HepG2 (cell line): Measurements from ENCODE around the gene SYT13. TPM values are rescaled to one million over a fixed set of nuclear protein-coding genes. Genes with fewer than 3 reads are reported as not detected.

ENCODE experiments used
- ATAC-seq: fragments of 200-7000 bp; cut with Tn5 transposase; 3 replicates; pipeline ENCODE4 v1.9.1; 2020; ENCODE audit warnings: mild to moderate bottlenecking, moderate library complexity
- BruUV-seq: library from RNA; stranded (reverse); fragments of 400-500 nt; replicated peaks from 2 replicates; lab custom pipeline; 2021; lab: Mats Ljungman, UMichigan
- CTCF ChIA-PET: fragments of 300-600 bp; formaldehyde crosslinking; extraction: SDS; loops from one replicate; lab custom pipeline; 2021; ENCODE audit warnings: low total read pairs, inconsistent platforms, low intra/inter-chr PET ratio; lab: Yijun Ruan, JAX
- POLR2A ChIA-PET: fragments of 350-600 bp; sonication (Branson Sonifier 250); formaldehyde crosslinking; loops from one replicate; lab custom pipeline; 2020; ENCODE audit warnings: antibody characterized with exemption, inconsistent platforms; lab: Yijun Ruan, JAX
- DNase-seq: peaks from one replicate; pipeline ENCODE4 v3.0.0-alpha.2; 2015; ENCODE audit warnings: low spot score
- FAIRE-seq: peaks from 3 replicates; lab custom pipeline; 2011; peaks lifted over from hg19 to GRCh38; lab: Jason Lieb, UNC
- H2AFZ ChIP-seq: one replicate; pipeline ENCODE4 v1.6.1; 2011; ENCODE audit warnings: low read length, inconsistent platforms
- H3K27ac ChIP-seq: fragments of 300-600 bp; 3 replicates; pipeline ENCODE4 v1.8.0; 2011; ENCODE audit warnings: mixed run types, mild to moderate bottlenecking, mixed read lengths, low read length, inconsistent platforms; ENCODE audit not compliant: insufficient read depth; ENCODE audit errors: extremely low read length
- H3K27me3 ChIP-seq, 2 experiments: fragments of 200-600 bp in 1 of 2; 2 replicates in 1 of 2; 3 replicates in 1 of 2; pipeline versions ENCODE4 v1.6.0 to v1.8.0; 2011; ENCODE audit warnings: low read length in 2 of 2, mild to moderate bottlenecking in 2 of 2, moderate library complexity in 2 of 2, inconsistent platforms in 1 of 2; ENCODE audit not compliant: insufficient read depth in 2 of 2, control insufficient read depth in 1 of 2
- H3K36me3 ChIP-seq, 2 experiments: fragments of 200-600 bp in 1 of 2; replicated peaks in 1 of 2; 2 replicates in 1 of 2; 3 replicates in 1 of 2; pipeline versions ENCODE4 v1.5.1 to v1.8.0; 2011; ENCODE audit warnings: low read length in 2 of 2, inconsistent platforms in 1 of 2; ENCODE audit not compliant: insufficient read depth in 2 of 2, control insufficient read depth in 1 of 2
- H3K4me1 ChIP-seq: 2 replicates; pipeline ENCODE4 v1.5.1; 2012; ENCODE audit warnings: low read length, inconsistent platforms; ENCODE audit not compliant: insufficient read depth
- H3K4me2 ChIP-seq: 2 replicates; pipeline ENCODE4 v1.6.0; 2011; ENCODE audit warnings: low read depth, low read length, inconsistent platforms
- H3K4me3 ChIP-seq, 3 experiments: fragments of 200-600 bp in 1 of 3; sonication (generic), shearing (Covaris generic) in 1 of 3; replicated peaks in 1 of 3; 2 replicates each; pipeline ENCODE4 v1.5.1; 2011 to 2016; ENCODE audit warnings: low read length in 3 of 3, inconsistent platforms in 2 of 3, low read depth in 2 of 3, mild to moderate bottlenecking in 2 of 3, control low read depth in 1 of 3, mixed read lengths in 1 of 3; ENCODE audit not compliant: insufficient read depth in 1 of 3
- H3K79me2 ChIP-seq: one replicate; pipeline ENCODE4 v1.6.1; 2011; ENCODE audit warnings: low read length, inconsistent platforms; ENCODE audit not compliant: insufficient read depth
- H3K9ac ChIP-seq: 2 replicates; pipeline ENCODE4 v1.6.0; 2011; ENCODE audit warnings: mild to moderate bottlenecking, low read depth, low read length, inconsistent platforms; ENCODE audit not compliant: insufficient read depth
- H3K9me3 ChIP-seq: 2 replicates; pipeline ENCODE4 v1.5.1; 2012; ENCODE audit warnings: mild to moderate bottlenecking, low read length
- H4K20me1 ChIP-seq: 2 replicates; pipeline ENCODE4 v1.6.0; 2011; ENCODE audit warnings: inconsistent platforms, mild to moderate bottlenecking, low read length, moderate library complexity; ENCODE audit not compliant: insufficient read depth
- BRD4 ChIP-seq: sonication (generic); formaldehyde crosslinking; IDR thresholded peaks from 2 replicates; pipeline ENCODE4 v1.4.0; 2020; ENCODE audit warnings: missing genetic modification reagents
- HOXD1 ChIP-seq: sonication (generic); formaldehyde crosslinking; IDR thresholded peaks from 2 replicates; pipeline ENCODE4 v1.5.0; 2020; ENCODE audit warnings: missing genetic modification reagents
- KLF16 ChIP-seq, 2 experiments: sonication (generic) in 1 of 2; formaldehyde crosslinking in 1 of 2; IDR thresholded peaks; 2 replicates each; pipeline versions ENCODE4 v1.6.1 to v1.8.0; 2016 to 2023; ENCODE audit warnings: missing genetic modification reagents in 2 of 2, missing compliant biosample characterization in 1 of 2
- NONO ChIP-seq, 2 experiments: fragments of 450-650 bp in 1 of 2; sonication (generic) in 1 of 2; formaldehyde crosslinking in 1 of 2; IDR thresholded peaks in 1 of 2; conservative IDR thresholded peaks in 1 of 2; 2 replicates each; pipeline versions ENCODE4 v1.6.1 to v1.8.0; 2017 to 2022; ENCODE audit warnings: mild to moderate bottlenecking in 1 of 2, missing genetic modification reagents in 1 of 2, moderate library complexity in 1 of 2
- ZMYM2 ChIP-seq: sonication (generic); formaldehyde crosslinking; IDR thresholded peaks from 2 replicates; pipeline ENCODE4 v1.8.0; 2022; ENCODE audit warnings: mild to moderate bottlenecking, missing genetic modification reagents
- ZNF34 ChIP-seq: sonication (generic); formaldehyde crosslinking; IDR thresholded peaks from 2 replicates; pipeline ENCODE4 v1.4.0; 2020; ENCODE audit warnings: mild to moderate bottlenecking, missing genetic modification reagents, borderline replicate concordance
- WGBS: methylation state at CpG from one replicate; pipeline ENCODE4 v1.1.6; 2017; ENCODE audit warnings: low lambda C conversion rate; 5-methylcytosine and 5-hydroxymethylcytosine counted together
- in situ Hi-C: cut with HindIII; loops from 2 replicates; pipeline ENCODE4 v1.10.0; 2017; ENCODE audit warnings: low pct_unique_long_range_greater_than_20kb; ENCODE audit not compliant: extremely low pct_ligation_motif_present
- intact Hi-C: fragments of 100-400 bp; cut with micrococcal nuclease; formaldehyde crosslinking; loops from one replicate; pipeline ENCODE4 v1.10.0; 2022; ENCODE audit not compliant: unreplicated experiment
- polyA plus RNA-seq, 8 experiments: library from polyadenylated mRNA; depleted of rRNA in 3 of 8; stranded (reverse) in 7 of 8; unstranded in 1 of 8; fragments of >200 nt; fragmentation: Illumina TruSeq in 4 of 8; extraction: Trizol in 4 of 8; gene quantifications; 2 replicates each; pipeline versions ENCODE4 v1.2.1 to v1.2.3, GENCODE V29; 2011 to 2016; ENCODE audit warnings: low read depth in 4 of 8, missing spikeins in 1 of 8, mixed read lengths in 1 of 8; ENCODE audit not compliant: insufficient read depth in 1 of 8
- total RNA-seq, 5 experiments: library from RNA; depleted of rRNA; stranded (reverse); fragments of >200 nt; fragmentation: Illumina TruSeq; extraction: Trizol; gene quantifications; 2 replicates each; pipeline ENCODE4 v1.2.3, GENCODE V29; 2016; ENCODE audit warnings: low read depth in 1 of 5
- TF ChIP-seq, protein P1 (sequence below): sonication (generic); formaldehyde crosslinking; conservative IDR thresholded peaks from 2 replicates; pipeline ENCODE4 v1.8.1; 2023; ENCODE audit warnings: missing genetic modification reagents
- TF ChIP-seq, protein P2 (sequence below): sonication (generic); formaldehyde crosslinking; IDR thresholded peaks from 2 replicates; pipeline ENCODE4 v1.5.0; 2020; ENCODE audit warnings: missing genetic modification reagents

Gene SYT13
- total and polyA plus RNA-seq, 2 of the 13 experiments (the other 11 are each of a cell fraction or from before 2014, with no cell fraction given): 0.02 to 0.13 TPM

DNA sequence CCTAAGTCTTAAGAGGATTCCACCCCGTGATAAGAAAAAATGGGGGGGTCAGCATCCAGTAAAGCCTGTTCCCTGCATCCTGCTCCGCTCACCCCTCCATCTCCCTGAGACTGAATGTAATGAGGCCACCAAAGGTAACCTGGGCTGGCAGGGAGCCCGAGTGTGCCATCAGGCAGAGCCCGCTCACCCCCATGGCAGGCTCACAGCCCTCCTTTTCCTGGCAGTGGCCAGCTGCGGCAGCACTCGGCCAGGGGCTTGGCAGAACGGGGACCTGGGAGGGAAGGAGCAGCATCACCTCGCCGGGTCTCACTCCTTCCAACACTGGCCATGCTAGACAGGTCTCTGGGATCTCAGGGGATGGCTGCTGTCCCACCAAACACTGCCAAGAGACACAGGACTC lies 75.3 kb downstream of the SYT13 start (continued):
- TF ChIP-seq, protein P1, sequence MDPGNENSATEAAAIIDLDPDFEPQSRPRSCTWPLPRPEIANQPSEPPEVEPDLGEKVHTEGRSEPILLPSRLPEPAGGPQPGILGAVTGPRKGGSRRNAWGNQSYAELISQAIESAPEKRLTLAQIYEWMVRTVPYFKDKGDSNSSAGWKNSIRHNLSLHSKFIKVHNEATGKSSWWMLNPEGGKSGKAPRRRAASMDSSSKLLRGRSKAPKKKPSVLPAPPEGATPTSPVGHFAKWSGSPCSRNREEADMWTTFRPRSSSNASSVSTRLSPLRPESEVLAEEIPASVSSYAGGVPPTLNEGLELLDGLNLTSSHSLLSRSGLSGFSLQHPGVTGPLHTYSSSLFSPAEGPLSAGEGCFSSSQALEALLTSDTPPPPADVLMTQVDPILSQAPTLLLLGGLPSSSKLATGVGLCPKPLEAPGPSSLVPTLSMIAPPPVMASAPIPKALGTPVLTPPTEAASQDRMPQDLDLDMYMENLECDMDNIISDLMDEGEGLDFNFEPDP (CRISPR knock-in tag): no peak
- TF ChIP-seq KLF16 (CRISPR knock-in tag; IDR thresholded peaks at IDR 0.05): no peak

DNA sequence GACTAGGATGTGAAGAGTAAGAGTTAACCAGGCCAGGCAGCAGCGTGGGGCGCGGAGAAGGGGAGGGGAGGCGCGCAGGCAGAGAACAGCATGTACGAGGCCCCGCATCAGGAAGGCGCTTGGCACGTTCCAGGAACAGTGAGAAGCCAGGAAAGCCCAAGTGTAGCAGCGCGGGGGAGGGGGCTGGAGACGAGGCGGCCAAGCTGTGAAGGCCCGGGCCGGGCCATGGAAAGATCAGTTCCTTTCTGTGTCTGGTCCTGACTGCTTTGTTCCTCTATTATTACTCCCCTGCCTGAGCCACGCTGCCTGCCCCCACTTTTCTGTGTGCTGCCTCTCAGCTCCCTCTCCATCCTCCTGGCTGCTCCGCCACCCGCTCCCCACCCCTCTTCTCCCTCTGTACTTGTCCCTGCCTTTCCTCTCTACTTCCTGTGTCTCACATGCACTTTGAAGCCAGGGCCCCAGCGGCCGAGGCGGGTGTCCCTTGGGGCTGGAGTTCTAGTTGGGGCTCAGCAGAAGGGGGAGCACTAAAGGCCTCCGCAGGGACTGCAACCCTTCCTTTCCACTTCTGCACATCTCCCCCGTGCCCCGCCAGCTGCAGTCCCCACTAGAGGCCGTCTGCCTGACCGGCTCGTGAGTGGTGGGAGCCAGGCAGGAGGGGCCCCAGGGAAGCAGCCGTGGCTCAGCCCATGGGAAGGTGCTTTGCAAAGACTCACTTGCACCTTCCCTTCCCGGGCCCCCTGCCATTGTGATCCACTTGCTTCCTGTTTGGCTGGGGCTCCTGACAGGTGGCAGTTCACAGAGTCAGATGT lies 76.0 kb downstream of the SYT13 start:
- CTCF ChIA-PET: no interaction called here
- BruUV-seq: no TSS peak
- no peaks in the 10 kb centered on the region for H3K27me3 ChIP-seq
- ATAC-seq (no peak), DNase-seq (no peak), FAIRE-seq (no peak)
- no peak overlapping the region for H3K4me2 ChIP-seq
- no peak for TF ChIP-seq ZMYM2 (CRISPR knock-in tag)
- TF ChIP-seq, protein P2, sequence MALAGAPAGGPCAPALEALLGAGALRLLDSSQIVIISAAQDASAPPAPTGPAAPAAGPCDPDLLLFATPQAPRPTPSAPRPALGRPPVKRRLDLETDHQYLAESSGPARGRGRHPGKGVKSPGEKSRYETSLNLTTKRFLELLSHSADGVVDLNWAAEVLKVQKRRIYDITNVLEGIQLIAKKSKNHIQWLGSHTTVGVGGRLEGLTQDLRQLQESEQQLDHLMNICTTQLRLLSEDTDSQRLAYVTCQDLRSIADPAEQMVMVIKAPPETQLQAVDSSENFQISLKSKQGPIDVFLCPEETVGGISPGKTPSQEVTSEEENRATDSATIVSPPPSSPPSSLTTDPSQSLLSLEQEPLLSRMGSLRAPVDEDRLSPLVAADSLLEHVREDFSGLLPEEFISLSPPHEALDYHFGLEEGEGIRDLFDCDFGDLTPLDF: no peak
- TF ChIP-seq NONO (IDR thresholded peaks at IDR 0.05): no peak
- no peak for TF ChIP-seq NONO (CRISPR knock-in tag; conservative IDR thresholded peaks at IDR 0.05)
- TF ChIP-seq ZNF34 (CRISPR knock-in tag): no peak
- no peak for TF ChIP-seq BRD4
- no peak for TF ChIP-seq HOXD1 (CRISPR knock-in tag)
- in situ Hi-C loops: no loop called here
- no peaks in the 10 kb centered on the region for H4K20me1 ChIP-seq
- no peak overlapping the region for H3K4me3 ChIP-seq
- H3K27ac ChIP-seq: no peak overlapping the region
- peaks cover 1 to 12% of the 10 kb centered on the region in 2 experiments; a peak in 4 of 5 replicates for H3K36me3 ChIP-seq
- POLR2A ChIA-PET: no interaction called here
- 96% methylated on average over 26 of the region's 29 CpGs for WGBS
- no peak overlapping the region for H3K9ac ChIP-seq
- intact Hi-C loops: no loop called here
- H3K9me3 ChIP-seq: no peaks in the 10 kb centered on the region
- no peaks in the 10 kb centered on the region for H3K79me2 ChIP-seq
- H3K4me1 ChIP-seq: no peaks in the 10 kb centered on the region
- no peak overlapping the region for H2AFZ ChIP-seq
